Fibroblast of lung (primary cell): ENCODE measurements around the gene PKN3. TPM values are rescaled to one million over a fixed set of nuclear protein-coding genes. Genes with fewer than 3 reads are reported as not detected.
A peak's percentile ranks its signal among the peaks of the same experiment; 100 is the strongest.
"Not testable (repeated sequence)": the region's sequence is repeated elsewhere in the genome, so short reads cannot be mapped to it uniquely, and the experiment has no call there.

Experiments used
- DNase-seq, 2 donors: peaks; one replicate each; pipeline versions ENCODE4 v3.0.0 to v3.0.0-alpha.2; 2010; ENCODE audit warnings: low read depth in 2 of 2
- H2AFZ ChIP-seq: 2 replicates; pipeline ENCODE4 v1.5.1; 2012; ENCODE audit warnings: low read length, control low read depth, inconsistent platforms
- H3K27ac ChIP-seq: 2 replicates; pipeline ENCODE4 v1.5.1; 2011; ENCODE audit warnings: low read length, control low read depth; ENCODE audit not compliant: insufficient read depth
- H3K27me3 ChIP-seq: 2 replicates; pipeline ENCODE4 v1.5.1; 2011; ENCODE audit warnings: mild to moderate bottlenecking, low read length; ENCODE audit not compliant: control insufficient read depth, insufficient read depth
- H3K36me3 ChIP-seq: 2 replicates; pipeline ENCODE4 v1.5.1; 2011; ENCODE audit warnings: low read length; ENCODE audit not compliant: control insufficient read depth, insufficient read depth
- H3K4me1 ChIP-seq: 2 replicates; pipeline ENCODE4 v1.5.1; 2011; ENCODE audit warnings: low read length; ENCODE audit not compliant: control insufficient read depth, insufficient read depth; ENCODE audit errors: extremely low read depth
- H3K4me2 ChIP-seq: 2 replicates; pipeline ENCODE4 v1.5.1; 2011; ENCODE audit warnings: low read length, control low read depth; ENCODE audit not compliant: insufficient read depth; ENCODE audit errors: extremely low read depth
- H3K4me3 ChIP-seq, 4 experiments: fragments of 200-600 bp in 1 of 4; sonication (generic) in 1 of 4; replicated peaks in 1 of 4; 2 replicates each; pipeline ENCODE4 v1.5.1; 2011 to 2016; ENCODE audit warnings: low read length in 4 of 4, low read depth in 3 of 4, mild to moderate bottlenecking in 3 of 4, control low read depth in 2 of 4, inconsistent platforms in 1 of 4, mixed read lengths in 1 of 4; ENCODE audit not compliant: insufficient read depth in 1 of 4; ENCODE audit errors: control extremely low read depth in 1 of 4
- H3K79me2 ChIP-seq: 2 replicates; pipeline ENCODE4 v1.5.1; 2012; ENCODE audit warnings: mild to moderate bottlenecking, low read length, inconsistent platforms; ENCODE audit not compliant: control insufficient read depth, insufficient read depth
- H3K9ac ChIP-seq: 2 replicates; pipeline ENCODE4 v1.5.1; 2011; ENCODE audit warnings: mild to moderate bottlenecking, low read length, control low read depth; ENCODE audit not compliant: insufficient read depth
- H3K9me3 ChIP-seq: 2 replicates; pipeline ENCODE4 v1.5.1; 2012; ENCODE audit warnings: low read depth, low read length; ENCODE audit not compliant: control insufficient read depth, insufficient read depth
- H4K20me1 ChIP-seq: 2 replicates; pipeline ENCODE4 v1.5.1; 2011; ENCODE audit warnings: low read length; ENCODE audit not compliant: control insufficient read depth, insufficient read depth; ENCODE audit errors: extremely low read depth
- CTCF ChIP-seq, 2 donors: IDR thresholded peaks in 1 of 2; conservative IDR thresholded peaks in 1 of 2; 1 replicate in 1 of 2; 2 replicates in 1 of 2; pipeline ENCODE4 v1.5.1; 2011 to 2012; ENCODE audit warnings: low read length in 2 of 2, control low read depth in 1 of 2, inconsistent platforms in 1 of 2, low read depth in 1 of 2, mild to moderate bottlenecking in 1 of 2
- EZH2 ChIP-seq: IDR thresholded peaks from 2 replicates; pipeline ENCODE4 v1.5.1; 2012; ENCODE audit warnings: low read length, control low read depth, mild to moderate bottlenecking; ENCODE audit errors: missing control alignments
- polyA plus RNA-seq, 2 donors: library from polyadenylated mRNA; depleted of rRNA in 1 of 2; stranded (reverse) in 1 of 2; unstranded in 1 of 2; fragments of >200 nt; gene quantifications; 2 replicates each; pipeline ENCODE4 v1.2.1, GENCODE V29; 2011 to 2012; ENCODE audit warnings: missing spikeins in 1 of 2
- total RNA-seq: library from RNA; depleted of rRNA; stranded (reverse); fragments of >200 nt; gene quantifications from 2 replicates; pipeline ENCODE4 v1.2.1, GENCODE V29; 2014

Gene PKN3
- total and polyA plus RNA-seq, 2 donors (not counting 1 experiment from before 2014, with no cell fraction given), result 1.7 to 1.8 TPM

- Histone ChIP-seq H2AFZ (no peak overlapping the region), H3K27me3 (no peaks in the 10 kb centered on the region), H3K4me1 (peaks cover 12% of the 10 kb centered on the region), H3K79me2 (peaks cover 37% of the 10 kb centered on the region), H3K27ac (peak overlapping the region; percentile 46), H4K20me1 (peaks cover 5% of the 10 kb centered on the region), H3K36me3 (peaks cover 5% of the 10 kb centered on the region), H3K9me3 (no peaks in the 10 kb centered on the region), H3K9ac (peak overlapping the region; percentile 68), H3K4me3 (peak overlapping the region in 3 of 4 experiments; percentile 27 to 58 (median 46)), H3K4me2 (no peak overlapping the region)
- no peak for TF ChIP-seq EZH2
- TF ChIP-seq CTCF (conservative IDR thresholded peaks at IDR 0.05 in 1 of 2, IDR thresholded peaks at IDR 0.05 in 1 of 2; ENCODE audit: low read depth in 1 of 2, low read length in 2 of 2), result no peak
- DNase-seq, result peak in 1 of 2 donors; percentile 44
Measured at GRCh38 chr9:128689293-128689774, 13.0 kb upstream of the PKN3 start.

GRCh38 chr9:128689820-128690683 is 12.3 kb upstream of the PKN3 start:
- H4K20me1 ChIP-seq, result peaks cover 5% of the 10 kb centered on the region
- no peak overlapping the region for H2AFZ ChIP-seq
- peaks cover 7% of the 10 kb centered on the region for H3K36me3 ChIP-seq
- peak overlapping the region; percentile 74 for H3K27ac ChIP-seq
- H3K79me2 ChIP-seq, result peaks cover 34% of the 10 kb centered on the region
- no peaks in the 10 kb centered on the region for H3K27me3 ChIP-seq
- peak; percentile 53 to 59 for DNase-seq
- peak overlapping the region; percentile 83 to 97 (median 92) for H3K4me3 ChIP-seq
- no peaks in the 10 kb centered on the region for H3K9me3 ChIP-seq
- H3K9ac ChIP-seq, result peak overlapping the region; percentile 73
- H3K4me2 ChIP-seq, result peak overlapping the region; percentile 71
- TF ChIP-seq EZH2 (no peak), CTCF (conservative IDR thresholded peaks at IDR 0.05 in 1 of 2, IDR thresholded peaks at IDR 0.05 in 1 of 2; ENCODE audit: low read depth in 1 of 2, low read length in 2 of 2) (no peak)
- peaks cover 5% of the 10 kb centered on the region for H3K4me1 ChIP-seq

- peaks cover 34% of the 10 kb centered on the region for H3K79me2 ChIP-seq
- DNase-seq, result no peak
- H3K27ac ChIP-seq, result peak overlapping the region; percentile 74
- TF ChIP-seq EZH2, result no peak
- TF ChIP-seq CTCF (conservative IDR thresholded peaks at IDR 0.05 in 1 of 2, IDR thresholded peaks at IDR 0.05 in 1 of 2; ENCODE audit: low read depth in 1 of 2, low read length in 2 of 2), result no peak
- no peaks in the 10 kb centered on the region for H3K4me1 ChIP-seq
- H3K9me3 ChIP-seq, result no peaks in the 10 kb centered on the region
- peak overlapping the region; percentile 73 for H3K9ac ChIP-seq
- H3K36me3 ChIP-seq, result peaks cover 8% of the 10 kb centered on the region
- H3K4me2 ChIP-seq, result peak overlapping the region; percentile 71
- H3K27me3 ChIP-seq, result no peaks in the 10 kb centered on the region
- peaks cover 5% of the 10 kb centered on the region for H4K20me1 ChIP-seq
- peak overlapping the region; percentile 83 to 97 (median 92) for H3K4me3 ChIP-seq
- no peak overlapping the region for H2AFZ ChIP-seq
Measured at GRCh38 chr9:128690684-128691034, 11.6 kb upstream of the PKN3 start.

- not testable (repeated sequence) for H3K9me3 ChIP-seq, H3K4me2 ChIP-seq, H4K20me1 ChIP-seq, H3K4me1 ChIP-seq, DNase-seq, H3K9ac ChIP-seq, H3K27me3 ChIP-seq, H3K4me3 ChIP-seq, H3K27ac ChIP-seq, H2AFZ ChIP-seq
- H3K79me2 ChIP-seq, result peaks cover 34% of the 10 kb centered on the region
- peaks cover 12% of the 10 kb centered on the region for H3K36me3 ChIP-seq
Measured at GRCh38 chr9:128693738-128694137, 8.6 kb upstream of the PKN3 start.
